Hematopoietic multipotent progenitor cell treated with erythropoietin and hydrocortisone succinate and interleukin-3 and kit ligand, for 17 days (in vitro differentiated cells): ENCODE measurements around the gene LIN37.

Experiments
- DNase-seq: peaks from one replicate; pipeline ENCODE4 v3.0.0-alpha.2; 2015; ENCODE audit warnings: low spot score

The LIN37 gene, protein sequence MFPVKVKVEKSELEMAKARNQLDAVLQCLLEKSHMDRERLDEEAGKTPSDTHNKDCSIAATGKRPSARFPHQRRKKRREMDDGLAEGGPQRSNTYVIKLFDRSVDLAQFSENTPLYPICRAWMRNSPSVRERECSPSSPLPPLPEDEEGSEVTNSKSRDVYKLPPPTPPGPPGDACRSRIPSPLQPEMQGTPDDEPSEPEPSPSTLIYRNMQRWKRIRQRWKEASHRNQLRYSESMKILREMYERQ

DNA sequence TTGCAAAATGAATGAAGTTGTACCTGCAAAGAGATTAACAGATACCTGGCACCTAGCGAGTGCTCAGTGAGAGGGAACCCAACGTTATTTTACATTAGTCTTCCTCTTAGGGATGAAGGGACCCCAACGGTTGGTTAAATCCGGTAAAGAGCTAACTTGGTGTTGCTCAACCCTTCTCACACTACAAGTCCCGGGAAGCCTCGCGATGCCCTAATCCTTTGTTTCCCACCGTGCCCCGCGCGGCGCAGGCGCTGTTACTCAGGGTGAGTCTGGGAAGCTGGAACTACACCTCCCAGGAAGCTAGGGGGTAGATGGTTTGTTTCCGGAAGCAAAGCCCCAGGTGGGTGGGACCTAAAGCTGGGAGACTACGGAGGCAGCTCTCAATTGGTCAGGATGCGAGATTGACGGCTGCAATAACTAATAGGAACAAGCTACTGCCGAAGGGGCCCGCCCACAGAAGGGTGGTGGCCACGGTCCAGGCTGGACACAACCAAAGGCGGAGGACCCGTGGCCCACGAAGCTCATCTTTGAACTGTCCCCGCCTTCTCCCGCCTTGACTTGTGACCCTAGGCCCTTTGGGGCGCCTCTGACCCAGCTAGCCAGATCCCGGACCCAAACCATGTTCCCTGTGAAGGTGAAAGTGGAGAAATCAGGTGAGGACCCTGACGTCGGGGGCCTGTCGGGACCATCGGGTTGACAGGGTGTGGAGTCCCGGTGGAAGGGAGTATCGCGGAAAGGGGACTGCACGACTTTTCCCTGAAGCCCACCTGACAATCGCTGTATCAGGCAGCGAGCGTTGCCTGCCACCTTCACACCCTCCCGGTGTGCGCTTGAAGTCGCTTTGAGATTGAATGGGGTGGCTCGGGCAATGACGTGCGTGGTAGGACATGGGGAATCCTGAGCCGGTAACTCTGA is at the start of gene LIN37:
LIN37 (plus strand) TSS at position 471 of the 915 bp plus-strand sequence; CDS start at position 620, 149 bp downstream.
- DNase-seq = peak; percentile 100

DNA sequence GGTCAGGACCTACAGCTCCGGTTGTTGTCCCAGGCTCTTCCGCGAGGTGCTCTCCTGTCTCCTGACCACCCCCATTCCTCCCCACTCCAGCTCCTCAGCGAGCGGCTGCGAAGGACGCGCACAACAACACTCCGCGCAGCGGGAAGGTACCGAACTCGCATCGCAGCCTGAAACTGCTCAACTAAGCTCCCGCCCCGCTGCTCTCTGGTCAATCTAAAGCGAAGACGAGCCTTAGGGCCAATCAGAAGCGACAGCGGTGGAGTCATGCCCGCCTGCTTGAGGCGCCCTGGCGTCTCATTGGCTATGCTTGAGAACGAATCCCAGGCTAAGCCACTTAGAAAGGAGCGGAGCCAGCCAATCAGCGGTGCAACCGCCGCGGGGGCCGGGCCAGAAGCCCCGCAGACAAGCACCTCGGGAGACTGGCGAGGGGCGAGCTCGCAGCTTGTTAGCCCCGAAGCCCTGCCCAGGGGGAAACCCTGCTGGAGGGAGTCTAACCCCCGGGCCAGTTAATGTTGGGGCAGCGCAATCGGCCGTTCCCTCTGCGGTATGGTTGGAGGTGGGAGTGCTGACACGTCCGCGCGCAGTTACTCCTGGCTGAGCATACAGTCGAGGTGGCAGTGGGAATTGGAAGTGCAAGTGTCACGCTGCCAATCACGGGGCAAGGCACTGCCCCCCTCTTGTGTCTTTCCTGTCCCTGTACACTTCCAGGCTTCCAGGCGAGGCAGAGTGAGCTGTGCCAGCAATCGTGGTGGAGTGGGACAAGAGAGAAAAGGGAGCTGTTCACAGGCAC is 46.0 kb upstream of the LIN37 start:
- peak; percentile 89 for DNase-seq

DNA sequence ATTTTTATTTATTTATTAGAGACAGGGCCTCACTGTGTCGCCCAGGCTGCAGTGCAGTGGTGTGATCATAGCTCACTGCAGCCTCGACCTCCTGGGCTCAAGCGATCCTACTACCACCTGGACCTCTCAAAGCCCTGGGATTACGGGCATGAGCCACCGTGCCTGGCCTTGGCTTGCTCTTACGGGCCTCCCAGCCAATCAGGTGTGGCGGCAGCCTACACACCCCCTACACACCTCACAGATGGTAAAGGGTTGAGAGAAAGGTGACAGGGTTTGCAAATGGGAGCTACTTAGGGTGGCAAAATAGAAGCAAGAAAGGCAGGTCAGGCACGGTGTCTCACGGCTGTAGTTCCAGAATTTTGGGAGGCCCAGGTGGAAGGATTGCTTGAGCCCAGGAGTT is 45.0 kb upstream of the LIN37 start:
- no peak for DNase-seq

DNA sequence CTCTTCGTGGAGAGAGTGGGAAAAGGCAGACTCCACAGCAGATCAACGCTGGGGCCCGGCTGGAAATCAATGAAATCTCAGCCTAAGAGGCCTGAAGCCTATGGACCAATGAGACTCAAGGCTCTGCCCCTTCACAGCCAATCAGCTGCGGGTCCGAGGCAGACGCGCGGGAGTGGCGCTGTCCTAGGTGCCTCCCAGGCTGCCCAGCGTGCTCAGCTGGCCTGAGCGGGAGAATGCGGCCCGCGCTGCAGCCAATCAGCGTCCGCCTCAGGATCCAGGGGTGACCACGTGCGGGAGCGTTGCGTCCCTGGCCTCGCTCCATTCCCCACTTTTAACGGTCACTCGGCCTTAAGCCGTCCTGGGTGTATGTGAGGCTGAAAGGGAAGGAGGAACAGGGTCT is 44.2 kb upstream of the LIN37 start, which contains the start of gene ZBTB32:
ZBTB32 (plus strand) TSS at position 341 of the 400 bp plus-strand sequence. CDS start 10,069 bp downstream, outside the sequence.
- DNase-seq = no peak

DNA sequence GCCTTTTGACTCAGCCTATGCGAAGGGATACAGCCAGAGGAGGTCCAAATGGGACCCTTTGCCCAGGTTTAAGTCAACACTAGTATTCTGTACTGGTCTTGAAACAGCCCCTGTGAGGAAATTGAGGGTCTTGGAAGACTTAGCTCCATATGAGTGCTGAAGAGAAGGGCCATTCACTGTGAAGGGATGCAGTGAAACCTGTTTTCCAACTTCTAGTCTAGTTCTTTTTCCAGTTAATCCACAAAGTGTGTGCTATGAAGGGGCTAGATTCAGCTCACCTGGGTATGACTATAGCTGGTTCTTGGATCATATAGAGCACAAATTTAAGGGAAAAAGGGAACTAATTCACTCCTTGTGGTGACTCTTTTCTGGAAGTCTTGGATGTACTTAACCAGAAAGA is 40.0 kb upstream of the LIN37 start:
- no peak for DNase-seq

DNA sequence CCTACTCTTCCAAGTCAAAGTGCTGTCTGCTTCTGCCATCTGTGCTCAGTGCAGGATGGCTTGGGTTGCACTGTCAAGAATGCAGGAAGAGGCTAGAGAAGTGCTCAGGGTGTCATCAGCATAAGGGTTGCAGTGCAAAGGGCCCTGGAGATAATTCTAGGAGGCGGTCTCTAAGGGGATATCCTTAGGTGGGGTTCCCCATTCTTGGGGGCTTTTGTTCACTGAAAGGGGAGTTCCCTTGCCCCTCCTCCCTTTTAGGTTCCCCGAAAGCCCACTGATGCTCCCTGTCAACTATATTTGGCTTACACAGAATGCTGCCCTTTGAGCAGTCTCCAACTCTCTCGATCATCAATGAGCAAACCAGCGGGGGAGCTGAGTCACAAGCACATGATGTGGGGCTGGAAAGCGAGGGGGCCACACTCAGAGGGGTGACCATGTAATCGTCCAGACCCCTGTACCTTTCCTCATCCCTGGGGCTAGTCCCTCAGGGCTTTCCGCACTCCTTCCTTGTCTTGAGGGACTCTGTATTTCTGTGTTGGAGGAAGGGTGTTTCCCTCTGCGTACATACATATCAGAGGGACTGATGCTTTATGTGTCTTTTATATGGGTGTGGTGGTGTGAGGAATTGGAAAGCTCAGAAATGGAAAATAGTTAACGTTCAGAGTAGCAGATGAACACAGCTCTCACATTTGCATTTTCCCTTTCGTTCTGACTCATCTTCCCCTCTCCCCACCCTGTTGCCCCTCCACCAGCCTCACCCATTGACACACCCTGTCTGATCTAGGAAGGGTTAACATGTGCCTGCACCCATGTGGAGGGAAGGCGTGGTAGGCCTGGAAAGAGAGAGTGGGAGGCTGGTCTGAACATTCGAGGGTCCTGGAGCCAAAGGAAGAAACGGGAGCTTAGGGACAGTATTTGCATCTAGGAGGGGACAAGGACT is 37.3 kb upstream of the LIN37 start:
- DNase-seq = no peak

DNA sequence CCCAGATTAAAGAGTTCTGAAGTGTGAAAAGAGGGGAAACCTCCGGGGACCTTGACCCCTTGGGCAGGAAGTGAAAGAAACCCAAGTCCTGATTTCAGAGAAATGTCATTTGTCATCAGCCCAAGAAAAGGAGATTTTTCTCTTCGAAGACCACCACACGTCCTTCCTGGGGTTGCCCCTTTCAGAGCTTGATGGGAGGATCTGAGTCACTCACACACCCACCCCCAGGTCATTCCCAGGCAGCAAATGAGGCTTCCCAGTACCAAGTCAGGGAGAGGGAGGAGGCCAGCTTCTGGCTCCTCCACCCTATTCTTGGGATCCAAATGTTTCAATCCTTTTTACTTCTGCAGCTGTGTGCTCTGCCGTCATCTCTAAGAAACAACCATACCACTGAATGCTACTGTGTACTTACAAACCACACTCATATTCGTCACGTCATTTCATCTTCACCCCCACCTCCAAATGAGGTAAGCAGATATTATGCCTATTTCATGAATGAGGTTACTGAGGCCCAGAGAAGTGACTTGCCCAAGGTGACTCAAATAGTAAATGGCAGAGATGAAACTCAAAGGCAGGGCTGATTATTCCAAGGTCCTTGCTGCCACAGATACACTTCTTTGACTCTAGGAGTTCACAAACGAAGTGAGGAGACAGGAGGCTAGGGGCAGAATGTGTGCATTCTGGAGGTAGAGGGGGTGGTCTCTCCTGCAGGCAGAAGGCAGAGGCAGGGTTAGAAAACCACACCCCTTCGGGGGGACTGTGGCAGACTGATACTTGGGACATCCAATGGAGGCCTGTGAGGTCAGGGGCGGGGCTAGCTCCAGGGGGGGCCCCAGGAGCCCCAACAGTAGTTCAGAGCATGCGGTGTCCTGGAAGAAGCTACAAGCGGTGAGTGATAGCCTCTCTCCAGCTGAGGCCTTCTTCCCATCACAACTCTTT is 35.5 kb upstream of the LIN37 start:
- no peak for DNase-seq

DNA sequence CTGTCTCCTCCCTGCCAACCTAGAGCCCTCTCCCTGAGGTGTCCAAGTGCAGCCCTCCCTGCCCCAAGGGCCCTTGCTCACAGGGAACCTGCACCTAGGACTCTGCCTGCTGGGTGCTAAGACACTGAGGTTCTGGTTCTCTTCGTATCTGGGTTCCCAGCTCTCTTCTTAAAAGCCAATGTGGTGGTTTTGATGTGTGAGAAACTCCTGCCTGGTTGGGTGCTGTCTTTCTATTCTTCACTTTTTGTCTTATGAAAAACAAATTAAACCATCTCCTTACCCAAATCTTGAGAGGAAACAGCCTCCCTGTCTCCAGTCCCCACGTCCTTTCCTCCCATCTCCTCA is 34.9 kb upstream of the LIN37 start:
- DNase-seq = no peak

DNA sequence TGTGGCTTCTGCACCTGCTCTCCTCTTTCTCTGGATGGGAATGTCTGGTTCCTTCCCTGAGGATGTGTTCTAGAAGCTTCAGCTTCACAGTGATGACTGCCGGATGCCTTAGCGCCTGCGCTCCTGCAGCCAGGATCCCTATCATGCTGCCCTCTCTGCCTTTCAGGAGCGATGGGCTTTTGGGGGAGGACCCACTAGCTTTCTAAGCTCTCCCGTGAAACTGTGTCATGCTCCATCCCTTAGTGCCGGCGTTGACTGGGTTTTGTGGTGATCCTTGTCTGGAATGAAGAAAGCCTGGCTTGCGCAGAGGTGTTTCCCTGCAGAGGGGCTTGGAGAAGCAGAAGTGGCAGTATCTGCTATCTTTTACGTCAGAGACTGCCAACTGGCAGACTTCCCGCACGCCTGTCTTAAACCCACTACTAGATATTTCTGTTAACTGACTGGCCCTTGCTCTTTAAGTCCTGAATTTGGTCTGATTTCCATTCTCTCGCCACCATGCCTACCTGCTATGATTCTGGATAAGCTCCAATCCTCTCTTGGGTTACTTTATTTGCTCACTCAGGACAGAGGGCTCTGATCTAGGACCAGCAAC is 34.4 kb upstream of the LIN37 start:
- DNase-seq = no peak

DNA sequence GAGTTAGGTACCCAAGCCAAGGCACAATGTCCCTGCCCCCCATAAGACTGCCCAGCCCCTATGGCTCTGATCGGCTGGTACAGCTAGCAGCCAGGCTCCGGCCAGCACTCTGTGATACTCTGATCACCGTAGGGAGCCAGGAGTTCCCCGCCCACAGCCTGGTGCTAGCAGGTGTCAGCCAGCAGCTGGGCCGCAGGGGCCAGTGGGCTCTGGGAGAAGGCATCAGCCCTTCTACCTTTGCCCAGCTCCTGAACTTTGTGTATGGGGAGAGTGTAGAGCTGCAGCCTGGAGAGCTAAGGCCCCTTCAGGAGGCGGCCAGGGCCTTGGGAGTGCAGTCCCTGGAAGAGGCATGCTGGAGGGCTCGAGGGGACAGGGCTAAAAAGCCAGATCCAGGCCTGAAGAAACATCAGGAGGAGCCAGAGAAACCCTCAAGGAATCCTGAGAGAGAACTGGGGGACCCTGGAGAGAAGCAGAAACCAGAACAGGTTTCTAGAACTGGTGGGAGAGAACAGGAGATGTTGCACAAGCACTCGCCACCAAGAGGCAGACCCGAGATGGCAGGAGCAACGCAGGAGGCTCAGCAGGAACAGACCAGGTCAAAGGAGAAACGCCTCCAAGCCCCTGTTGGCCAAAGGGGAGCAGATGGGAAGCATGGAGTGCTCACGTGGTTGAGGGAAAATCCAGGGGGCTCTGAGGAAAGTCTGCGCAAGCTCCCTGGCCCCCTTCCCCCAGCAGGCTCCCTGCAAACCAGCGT is 33.6 kb upstream of the LIN37 start:
- no peak for DNase-seq

DNA sequence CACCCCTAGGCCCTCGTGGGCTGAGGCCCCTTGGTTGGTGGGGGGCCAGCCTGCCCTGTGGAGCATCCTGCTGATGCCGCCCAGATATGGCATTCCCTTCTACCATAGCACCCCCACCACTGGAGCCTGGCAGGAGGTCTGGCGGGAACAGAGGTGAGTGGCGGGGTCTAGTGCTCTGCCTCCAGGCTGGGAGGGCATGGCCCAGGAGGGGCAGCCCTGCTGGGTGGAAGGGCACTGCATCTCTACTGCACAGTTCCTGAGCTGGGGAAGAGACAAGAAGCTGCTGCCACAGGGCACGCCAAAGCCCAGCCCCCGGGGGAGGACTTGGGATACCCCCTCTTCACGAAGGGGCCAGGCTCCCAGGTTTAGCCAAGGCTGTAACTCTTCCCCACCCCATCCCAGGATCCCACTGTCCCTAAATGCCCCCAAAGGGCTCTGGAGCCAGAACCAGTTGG is 33.0 kb upstream of the LIN37 start:
- DNase-seq = no peak

DNA sequence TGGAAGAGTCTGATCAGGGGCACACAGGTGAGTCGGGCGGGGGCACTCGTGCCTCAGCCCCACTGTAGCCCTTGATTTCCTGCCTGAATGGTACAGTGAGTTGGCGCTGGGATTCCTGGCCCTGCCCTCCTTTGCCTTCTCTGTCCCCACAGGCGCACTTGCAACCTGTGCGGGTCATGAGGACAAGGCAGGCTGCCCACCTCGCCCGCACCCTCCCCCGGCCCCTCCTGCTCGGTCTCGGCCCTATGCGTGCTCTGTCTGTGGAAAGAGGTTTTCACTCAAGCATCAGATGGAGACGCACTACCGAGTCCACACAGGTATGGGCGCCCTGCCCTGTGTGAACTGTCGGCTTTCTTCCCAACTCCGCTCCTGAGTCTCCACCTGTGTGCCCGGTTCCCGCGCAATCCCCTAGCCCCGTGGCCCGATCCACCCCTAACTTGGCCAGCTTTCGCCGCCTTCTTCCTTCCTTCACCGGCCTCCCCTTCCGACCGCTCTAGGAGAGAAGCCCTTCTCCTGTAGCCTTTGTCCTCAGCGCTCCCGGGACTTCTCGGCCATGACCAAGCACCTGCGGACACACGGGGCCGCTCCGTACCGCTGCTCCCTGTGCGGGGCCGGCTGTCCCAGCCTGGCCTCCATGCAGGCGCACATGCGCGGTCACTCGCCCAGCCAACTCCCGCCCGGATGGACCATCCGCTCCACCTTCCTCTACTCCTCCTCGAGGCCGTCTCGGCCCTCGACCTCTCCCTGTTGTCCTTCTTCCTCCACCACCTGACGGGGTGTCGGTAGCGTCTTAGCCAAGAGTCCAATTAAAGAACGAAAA is 32.2 kb upstream of the LIN37 start:
- DNase-seq = no peak

DNA sequence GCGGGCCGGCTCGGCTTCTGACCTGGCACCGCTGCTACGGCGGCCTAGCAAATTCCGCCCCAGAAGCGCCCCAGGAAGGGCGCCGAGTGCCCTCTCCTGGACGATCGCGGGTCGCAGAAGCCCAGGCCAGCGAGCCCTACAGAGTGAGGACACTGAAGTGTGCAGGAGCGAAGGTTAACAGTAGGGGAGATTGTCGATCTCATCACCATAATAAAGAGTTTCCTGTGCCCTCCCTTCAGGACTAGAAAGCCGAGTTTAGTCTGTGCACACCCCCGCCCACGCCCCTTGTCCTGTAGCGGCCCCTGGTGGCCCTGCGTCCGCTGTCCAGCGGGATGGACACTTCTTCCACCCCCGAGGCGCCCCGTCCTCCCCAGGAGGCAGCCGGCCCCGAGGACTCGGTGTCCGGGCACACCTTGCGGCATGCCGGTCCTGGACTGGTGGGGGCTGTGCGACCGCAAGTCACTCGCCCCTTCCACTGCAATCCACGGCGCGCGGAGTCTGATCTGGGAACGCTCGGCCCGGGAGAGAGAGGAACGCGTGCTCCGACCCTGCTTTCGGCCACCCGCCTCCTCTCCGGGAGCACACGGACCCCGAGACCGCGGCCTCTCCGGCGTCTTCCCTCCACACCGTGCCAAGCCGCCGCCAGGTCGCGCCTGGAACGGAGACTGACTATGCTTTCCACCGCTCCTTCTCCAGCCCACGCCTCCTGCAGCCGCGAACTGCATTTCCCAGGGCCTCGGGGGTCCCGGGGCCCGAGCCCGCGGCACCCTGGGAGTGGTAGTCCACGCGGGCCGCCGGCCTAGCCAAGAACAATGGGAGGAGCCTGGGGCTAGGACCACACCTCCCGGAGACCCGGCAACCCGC is 31.3 kb upstream of the LIN37 start:
- DNase-seq = peak; percentile 87

DNA sequence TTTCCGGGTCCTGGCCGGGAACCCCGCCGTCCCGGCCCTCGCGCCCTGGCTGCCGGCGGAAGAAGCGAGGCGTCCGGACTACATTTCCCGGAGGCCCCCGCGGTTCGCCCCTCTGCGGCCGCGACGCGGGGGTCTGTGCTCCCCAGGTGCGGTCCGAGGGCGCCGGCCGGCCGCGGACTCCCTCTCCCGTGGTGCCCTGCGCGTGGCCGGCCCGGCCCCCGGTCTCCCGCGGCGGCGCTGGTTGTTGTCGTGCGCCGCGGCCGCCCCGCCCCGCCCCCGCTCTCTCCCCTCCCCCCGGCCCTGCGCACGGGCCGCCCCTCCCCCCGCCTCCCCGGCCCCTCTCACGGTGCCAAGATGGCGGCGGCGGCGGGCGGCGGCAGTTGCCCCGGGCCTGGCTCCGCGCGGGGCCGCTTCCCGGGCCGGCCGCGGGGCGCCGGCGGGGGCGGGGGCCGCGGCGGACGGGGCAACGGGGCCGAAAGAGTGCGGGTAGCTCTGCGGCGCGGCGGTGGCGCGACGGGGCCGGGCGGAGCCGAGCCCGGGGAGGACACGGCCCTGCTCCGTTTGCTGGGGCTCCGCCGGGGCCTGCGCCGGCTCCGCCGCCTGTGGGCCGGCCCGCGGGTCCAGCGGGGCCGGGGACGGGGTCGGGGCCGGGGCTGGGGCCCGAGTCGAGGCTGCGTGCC is 30.6 kb upstream of the LIN37 start, which contains the start of gene KMT2B:
KMT2B (plus strand) TSS at position 339 of the 680 bp plus-strand sequence; CDS start at position 355, 16 bp downstream.
- DNase-seq = peak; percentile 87

DNA sequence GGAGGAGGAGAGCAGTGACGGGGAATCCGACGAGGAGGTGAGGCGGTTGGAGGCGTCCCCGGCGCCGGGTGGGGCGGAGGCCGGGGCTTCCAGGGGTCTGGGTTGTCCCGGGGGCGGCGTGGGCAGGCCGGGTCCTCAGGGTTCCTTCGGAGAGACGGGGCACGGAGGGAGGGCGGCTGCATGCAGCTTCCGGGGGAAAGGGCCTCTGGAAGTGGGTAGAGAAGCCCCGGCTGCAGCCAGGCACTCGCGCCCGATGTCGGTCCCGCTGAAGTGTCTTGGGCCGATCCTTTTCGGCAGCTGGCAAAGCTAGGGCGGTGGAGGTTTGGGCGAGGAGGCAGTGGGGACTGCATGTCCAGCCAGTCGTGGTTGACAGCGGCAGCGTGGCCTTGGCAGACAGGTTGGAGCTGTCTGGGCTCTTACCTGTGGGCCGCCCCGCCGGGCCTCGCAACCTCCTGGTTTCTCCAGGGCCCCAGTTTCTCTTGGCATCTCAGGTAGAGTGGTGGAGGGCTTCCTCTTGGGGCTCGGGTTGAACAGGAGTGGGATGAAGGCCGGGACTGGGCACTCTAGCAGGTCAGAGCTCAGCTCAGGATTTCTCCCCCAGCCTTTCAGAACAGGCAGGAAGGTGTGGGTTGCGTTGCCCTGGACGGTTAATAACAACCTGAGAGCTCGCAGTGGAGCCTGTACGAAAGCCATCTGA is 29.9 kb upstream of the LIN37 start:
- DNase-seq = peak; percentile 39
